Posterior cingulate gyrus (tissue), 11 donors: ENCODE data around the gene SPARC.

Source experiments
- DNase-seq, 10 donors: peaks; one replicate each; pipeline versions ENCODE4 v3.0.0 to v3.0.0-alpha.2; 2020 to 2021; ENCODE audit warnings: mixed read lengths in 3 of 10
- intact Hi-C: fragments of 100-400 bp; cut with DNase I; formaldehyde crosslinking; loops from one replicate; pipeline ENCODE4 v1.15.1; 2023

The SPARC gene

DNA sequence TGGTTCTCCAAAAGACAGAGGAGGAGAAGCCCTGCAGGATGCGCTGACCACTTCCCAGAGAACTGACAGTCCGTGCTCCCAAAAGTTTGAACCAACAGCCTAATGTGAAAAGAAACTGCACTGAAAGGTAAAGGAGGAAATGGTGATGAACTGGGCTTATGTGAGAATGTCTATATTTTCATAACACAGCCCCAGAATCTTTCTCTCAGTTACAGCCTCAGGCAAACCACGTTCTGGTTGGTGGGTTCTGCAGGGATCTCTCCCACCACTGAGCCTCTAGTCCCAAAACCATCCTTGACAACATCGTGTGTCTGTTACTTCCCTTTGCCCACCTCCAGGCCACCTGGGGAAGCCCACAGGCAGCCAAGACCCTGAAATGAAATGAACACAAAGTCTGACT is 23.9 kb downstream of the SPARC start:
- intact Hi-C loops: no loop called here

DNA sequence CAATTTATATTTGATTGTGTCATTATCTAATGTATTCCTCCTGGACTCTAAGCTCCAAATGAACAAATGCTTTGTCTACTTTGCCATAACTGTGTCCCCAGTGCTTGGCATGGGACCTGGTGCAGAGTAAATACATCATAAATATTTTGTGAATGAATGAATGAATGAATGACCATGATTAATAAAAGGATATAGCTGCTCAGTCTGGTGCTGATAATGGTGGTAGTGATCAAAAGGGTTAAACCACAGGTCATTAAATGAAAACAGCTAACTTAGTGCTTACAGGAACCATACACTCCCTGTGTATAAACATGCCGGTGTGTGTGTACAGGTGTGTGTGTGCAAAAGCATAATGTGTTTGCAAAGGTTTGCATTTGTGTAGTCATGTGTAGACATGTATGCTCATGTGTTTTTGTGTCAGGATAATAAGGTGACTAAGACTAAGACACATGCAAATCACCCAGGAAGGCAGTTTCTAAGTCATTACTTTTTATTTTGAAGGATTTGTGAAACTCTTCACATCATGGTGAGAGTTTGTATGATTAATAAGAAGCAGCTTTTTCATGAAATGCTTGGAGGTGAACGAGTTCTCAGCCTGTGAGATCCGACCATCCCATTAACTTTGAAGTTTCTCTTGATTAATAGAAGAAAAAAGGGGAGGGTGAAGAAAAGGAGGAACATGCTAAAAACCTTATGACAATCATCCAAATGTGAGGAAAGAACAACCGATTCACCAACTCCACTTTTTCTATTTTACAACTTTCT is 24.6 kb downstream of the SPARC start:
- intact Hi-C loops: no loop called here
- no peak for DNase-seq

More for the DNA sequence above, 23.9 kb downstream of the SPARC start:
- peak in 1 of 10 donors; percentile 28 for DNase-seq

DNA sequence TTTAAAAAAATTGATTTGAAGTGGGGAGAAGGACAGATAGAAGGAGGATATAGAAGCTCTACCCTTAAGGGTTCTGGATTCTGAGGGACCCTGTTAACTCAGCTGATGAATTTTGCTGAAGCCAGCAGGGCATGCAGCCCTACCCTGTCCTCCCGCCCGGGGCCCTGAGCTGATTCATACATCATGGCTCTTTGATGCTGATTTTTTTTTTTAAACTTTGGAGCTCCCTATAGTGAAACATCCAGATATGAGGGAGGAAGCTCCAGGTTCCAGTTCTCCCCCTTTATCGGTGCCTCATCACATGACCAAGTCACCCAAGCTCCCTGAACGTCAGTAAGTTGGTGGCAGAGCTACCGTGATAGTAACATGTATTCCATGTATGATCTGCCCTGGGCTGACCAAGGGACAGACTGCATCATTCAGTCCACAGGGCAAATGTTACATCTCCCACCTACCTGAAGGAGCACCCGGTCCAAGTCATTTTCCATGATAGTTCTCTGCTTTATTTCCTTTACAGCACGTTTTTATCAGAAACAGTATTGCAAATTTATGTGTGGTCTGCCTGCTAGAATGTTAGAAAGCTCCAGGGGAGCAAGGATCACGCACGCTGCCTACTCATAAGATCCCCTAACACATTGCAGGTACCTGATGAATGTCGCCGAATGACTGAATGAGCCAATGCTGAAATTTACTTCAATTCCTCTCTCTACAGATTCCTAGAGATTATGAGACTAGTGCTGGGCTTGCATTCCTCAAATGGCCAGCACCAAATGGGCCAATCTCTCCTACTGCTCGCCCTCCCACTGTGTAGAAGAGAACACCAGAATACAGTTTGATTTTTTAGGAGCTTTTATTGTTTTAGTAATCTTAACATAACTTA is 25.9 kb downstream of the SPARC start:
- intact Hi-C loops: no loop called here
- no peak for DNase-seq

DNA sequence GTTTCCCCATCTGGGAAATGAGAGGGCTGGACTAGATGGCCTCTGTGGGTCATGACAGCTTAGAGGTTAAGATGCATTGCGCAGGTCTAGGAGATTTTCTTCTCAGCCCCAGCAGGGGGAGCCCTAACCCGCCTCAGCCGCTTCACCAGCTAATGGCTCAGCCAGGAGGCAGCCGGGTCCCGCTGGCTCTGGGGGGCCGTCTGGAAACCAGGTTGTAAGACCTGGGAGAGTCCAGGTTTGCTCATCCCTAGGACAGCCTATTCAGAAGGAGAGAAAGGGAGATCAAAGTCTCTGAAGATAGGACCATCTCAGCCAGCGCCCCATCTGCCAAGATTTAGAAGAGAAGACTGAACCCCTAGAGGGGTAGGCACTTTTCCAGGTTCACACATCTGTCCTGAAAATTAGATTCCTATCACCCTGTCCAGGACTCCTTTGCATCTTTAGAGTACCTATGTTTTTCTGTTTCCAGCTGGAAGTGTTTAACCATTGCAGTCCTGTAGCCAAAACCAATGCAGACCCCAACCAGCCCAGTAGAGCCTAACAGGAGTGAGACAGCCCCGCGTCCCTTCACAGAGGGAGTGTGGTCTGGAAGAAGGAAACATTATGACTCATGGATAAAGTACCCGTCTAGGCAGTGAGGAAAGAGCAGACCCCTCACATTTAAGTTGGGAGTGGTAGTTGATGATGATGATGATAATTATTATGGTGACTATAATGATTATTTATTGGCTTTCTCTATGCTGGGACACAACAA is 27.5 kb downstream of the SPARC start:
- intact Hi-C loops: loop anchor here (1.0 kb wide), 2 partner anchors 60 to 81 kb away; no protein-coding TSS in a partner anchor
- DNase-seq: peak; percentile 66 to 98 (median 90)

DNA sequence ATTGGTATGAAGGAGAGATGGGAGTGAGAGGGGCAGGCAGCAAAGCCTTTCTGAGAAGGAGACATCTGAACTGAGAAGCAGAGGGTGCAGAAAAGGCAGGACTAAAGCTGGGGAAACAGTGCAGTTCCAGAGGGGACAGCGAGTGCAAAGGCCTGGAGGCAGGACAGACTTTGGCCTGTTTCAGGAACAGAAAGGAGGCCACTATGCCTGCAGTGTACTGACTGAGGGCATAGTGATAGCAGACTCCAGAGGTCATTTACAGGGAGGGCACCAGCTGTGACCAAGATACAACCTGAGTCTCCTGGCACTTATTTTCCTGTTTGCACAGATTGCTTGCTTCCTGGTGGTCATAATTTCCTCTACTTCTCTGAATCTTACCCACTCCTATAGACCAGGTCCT is 29.6 kb downstream of the SPARC start:
- intact Hi-C loops: no loop called here

DNA sequence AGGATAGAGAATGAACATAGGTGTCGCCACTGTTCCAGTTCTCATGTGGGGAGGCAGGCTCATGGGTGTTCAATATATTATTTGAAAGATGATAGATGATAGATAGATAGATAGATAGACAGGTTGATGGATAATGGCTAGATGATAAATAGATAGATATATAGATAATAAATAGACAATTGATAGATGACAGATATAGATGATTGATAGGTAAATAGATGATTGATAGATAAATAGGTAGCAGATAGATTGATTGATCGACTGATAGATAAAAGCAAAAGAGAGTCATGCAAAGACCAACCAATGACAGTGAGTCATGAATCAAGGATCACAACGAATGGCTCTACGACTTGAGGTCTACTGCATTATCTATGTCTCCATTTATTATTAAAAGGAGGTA is 30.4 kb downstream of the SPARC start:
- intact Hi-C loops: no loop called here
- DNase-seq: no peak

More for the DNA sequence above, 29.6 kb downstream of the SPARC start:
- DNase-seq: no peak

GRCh38 chr5:151651997-151652645 is 34.6 kb downstream of the SPARC start:
- peak; percentile 67 to 97 (median 84) for DNase-seq
- intact Hi-C loops: loop anchor here (1.0 to 5.0 kb wide), 2 partner anchors 150 to 205 kb away; partner anchors contain the start of gene SLC36A1

- intact Hi-C loops: no loop called here
- DNase-seq: peak in 1 of 10 donors; percentile 34
These were observed 37.7 kb downstream of the SPARC start for GRCh38 chr5:151648988-151649387.

GRCh38 chr5:151648089-151648488 is 38.6 kb downstream of the SPARC start:
- DNase-seq: no peak
- intact Hi-C loops: no loop called here

DNA sequence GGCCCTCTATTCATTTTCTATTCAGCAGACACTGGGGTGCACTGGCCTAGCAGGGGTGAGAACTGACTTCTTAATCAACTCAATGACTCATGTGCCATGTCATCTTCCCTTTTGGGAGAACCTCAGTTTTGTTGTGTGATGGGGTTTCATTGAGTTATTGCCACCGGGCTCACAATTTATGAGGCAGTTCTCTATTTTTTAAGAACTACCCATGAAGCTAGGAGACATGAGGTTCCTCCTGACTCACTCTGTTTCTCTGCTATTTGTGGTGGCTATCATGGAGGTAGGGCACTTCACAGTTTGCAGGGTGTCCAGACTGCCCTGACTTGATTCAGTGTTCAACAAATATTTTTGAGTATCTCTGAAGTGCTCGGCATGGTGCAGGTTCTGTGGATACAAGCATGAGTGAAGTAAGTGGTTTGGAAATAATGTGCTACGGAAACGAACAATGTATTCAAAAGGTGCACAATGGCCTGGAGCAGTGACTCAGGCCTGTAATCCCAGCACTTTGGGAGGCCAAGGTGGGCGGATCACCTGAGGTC is 39.3 kb downstream of the SPARC start:
- intact Hi-C loops: no loop called here
- DNase-seq: no peak

GRCh38 chr5:151646334-151646733 is 40.4 kb downstream of the SPARC start:
- intact Hi-C loops: no loop called here

DNA sequence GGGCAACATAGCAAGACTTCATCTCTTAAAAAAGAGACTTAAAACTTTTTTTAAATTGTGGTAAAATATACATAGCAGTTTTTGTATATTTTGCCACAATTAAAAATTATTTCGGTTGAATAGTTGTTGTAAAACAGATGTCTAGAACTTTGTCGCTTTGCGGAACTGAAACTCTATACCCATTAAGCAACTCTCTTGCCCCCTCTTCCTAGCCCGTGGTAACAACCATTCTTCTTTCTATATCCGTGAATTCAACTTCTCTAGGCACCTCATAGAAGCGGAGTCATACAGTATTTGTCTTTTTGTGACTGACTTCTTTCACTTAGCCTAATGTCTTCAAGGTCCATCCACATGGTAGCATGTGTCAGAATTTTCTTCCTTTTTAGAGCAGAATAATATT is 43.3 kb downstream of the SPARC start:
- no peak for DNase-seq
- intact Hi-C loops: no loop called here

More at GRCh38 chr5:151646334-151646733, 40.4 kb downstream of the SPARC start:
- DNase-seq: no peak

DNA sequence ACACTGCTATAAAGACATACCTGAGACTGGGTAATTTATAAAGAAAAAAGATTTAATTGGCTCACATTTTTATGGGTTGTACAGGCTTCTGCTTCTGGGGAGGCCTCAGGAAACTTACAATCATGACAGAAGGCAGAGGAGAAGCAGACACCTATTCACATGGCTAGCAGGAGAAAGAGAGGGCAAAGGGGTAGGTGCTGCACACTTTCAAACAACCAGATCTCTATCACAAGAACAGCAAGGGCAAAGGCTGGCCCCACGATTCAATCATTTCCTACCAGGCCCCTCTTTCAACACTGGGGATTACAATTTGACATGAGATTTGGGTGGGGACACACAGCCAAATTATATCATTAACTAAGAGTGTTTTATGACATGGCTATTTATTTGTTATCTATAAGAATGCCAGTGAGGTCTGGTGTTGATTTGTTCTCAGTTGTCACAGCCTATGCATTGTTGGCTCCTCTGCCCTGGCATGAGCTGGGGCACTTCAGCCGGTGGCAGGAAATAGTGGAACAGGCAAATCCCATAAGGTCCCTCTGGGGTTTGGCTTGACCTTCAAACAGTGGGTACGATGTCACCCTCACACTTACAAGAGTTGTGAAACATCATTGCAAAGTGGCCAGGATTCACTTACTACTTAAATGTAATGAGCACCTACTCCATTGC is 44.1 kb downstream of the SPARC start:
- peak in 1 of 10 donors; percentile 39 for DNase-seq
- intact Hi-C loops: no loop called here

DNA sequence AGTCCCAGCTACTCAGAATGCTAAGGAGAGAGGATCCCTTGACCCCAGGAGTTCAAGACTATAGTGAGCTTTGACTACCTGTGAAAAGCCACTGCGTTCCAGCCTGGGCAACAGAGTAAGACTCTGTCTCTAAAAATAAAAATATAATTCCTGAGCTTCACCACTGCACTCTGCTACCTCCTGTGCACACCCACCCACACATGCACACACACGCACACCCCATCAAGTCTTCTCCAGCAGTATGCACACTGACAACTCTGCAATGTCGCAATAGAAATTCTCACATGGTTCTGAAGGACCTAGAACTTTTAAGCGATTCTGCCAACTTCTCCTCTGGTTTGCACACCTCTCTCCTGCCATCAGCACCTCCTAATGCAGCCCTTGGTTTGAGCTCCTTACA is 48.1 kb downstream of the SPARC start:
- intact Hi-C loops: no loop called here
- DNase-seq: no peak

GRCh38 chr5:151637676-151638075 is 49.0 kb downstream of the SPARC start:
- intact Hi-C loops: no loop called here
- DNase-seq: no peak

DNA sequence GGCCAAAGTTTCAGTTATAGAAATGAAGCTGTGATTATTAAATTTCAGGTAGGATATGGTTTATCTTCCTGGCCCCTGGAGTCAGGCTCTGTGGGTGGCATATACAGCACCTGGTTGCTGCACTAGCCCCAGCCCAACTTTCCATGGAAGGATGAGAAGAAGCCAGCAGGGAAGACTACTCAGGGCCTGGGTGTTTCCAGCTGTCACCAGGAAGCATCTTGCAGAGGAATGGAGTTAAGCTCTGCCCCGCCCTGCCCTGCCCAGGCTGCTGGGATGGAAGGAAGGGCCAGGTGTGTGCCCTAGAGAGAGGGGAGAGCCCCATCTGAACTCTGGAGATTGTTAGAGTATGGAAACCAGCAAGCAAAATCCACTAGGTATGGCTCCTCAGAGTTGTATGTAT is 52.8 kb downstream of the SPARC start:
- intact Hi-C loops: no loop called here
- peak in 1 of 10 donors; percentile 11 for DNase-seq

DNA sequence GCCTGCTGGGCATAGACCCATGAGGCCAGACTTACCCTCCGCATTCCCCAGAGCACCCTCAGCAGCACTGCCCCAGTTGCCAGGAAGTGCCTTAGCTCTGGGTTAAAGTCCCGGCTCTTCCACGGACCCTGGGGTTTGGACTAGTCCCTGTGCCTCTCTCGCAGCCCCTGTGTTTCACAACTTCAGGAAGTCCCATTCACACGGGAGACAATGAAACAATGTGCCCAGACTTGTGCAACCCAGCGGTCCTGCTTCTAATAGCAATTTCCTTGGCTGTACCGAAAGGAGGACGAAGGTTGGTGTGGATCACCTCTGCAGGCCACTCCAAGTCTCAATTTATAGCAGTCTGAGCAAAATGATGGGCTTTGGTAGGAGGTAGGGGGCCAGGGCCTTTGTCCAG is 53.8 kb downstream of the SPARC start:
- intact Hi-C loops: no loop called here
- peak in 1 of 10 donors; percentile 16 for DNase-seq

DNA sequence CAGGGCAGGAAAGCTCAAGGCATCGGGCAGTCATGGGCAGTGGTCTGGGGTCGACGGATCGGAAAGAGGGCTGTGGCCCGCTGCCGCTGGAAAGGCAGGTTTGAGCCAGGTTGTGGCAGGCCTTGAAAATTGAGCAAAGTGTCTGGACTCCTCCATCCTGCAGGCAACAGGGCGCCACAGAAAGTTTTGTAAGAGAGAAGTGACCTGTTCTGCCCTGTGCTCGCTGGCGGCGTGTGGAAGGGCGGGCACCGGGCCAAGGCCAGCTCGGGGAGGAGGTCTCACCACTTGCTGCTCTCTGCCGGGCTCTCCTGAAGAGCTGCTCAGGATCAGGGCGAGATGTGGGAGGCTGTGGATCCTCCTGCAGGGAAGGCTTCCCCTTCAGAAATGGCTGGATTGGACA is 54.2 kb downstream of the SPARC start:
- DNase-seq: no peak

DNA sequence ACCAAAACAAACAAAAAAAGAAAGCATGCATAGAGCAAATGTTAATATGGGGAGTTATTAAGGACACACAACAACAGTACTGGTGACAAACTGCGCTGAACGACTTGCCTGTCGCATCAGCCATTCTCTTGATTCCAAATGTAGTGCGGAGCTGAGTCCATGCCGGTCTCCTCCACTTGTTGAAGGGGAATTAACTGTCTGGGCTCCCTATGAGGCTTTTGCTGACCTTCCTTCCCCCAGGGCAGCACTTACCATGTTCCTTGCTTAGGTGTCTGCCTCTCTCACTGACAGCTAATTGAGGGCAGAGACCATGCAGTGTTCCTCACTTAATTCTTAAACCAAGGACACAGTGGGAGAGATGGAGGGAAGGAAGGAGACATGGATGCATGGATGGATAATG is 54.8 kb downstream of the SPARC start:
- intact Hi-C loops: no loop called here

More for the DNA sequence above, 54.2 kb downstream of the SPARC start:
- intact Hi-C loops: no loop called here

More for the DNA sequence above, 54.8 kb downstream of the SPARC start:
- DNase-seq: no peak
